ENCODE results near the gene CD33. TPM values are rescaled to one million over a fixed set of nuclear protein-coding genes. Genes with fewer than 3 reads are reported as not detected.

Gene CD33
- total RNA-seq, 1 donor from 2014 or later: not detected

DNA sequence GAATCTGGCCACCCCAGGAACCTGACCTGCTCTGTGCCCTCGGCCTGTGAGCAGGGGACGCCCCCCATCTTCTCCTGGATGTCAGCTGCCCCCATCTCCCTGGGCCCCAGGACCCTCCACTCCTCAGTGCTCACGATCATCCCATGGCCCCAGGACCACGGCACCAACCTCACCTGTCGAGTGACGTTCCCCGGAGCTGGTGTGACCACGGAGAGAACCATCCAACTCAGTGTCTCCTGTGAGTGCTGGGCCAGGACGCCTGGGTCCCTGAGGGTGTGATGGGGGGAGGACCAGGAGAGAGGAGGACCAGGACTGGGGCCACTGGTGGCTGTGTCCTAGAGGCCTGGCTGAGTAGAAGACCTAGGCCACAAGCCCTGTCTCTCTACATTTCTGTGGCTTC lies 13.0 kb upstream of the CD33 start:
- no peak for TF ChIP-seq CTCF (IDR thresholded peaks at IDR 0.05; ENCODE audit: insufficient read depth, low read length, poor library complexity, severe bottlenecking)
- Histone ChIP-seq H3K4me3 (ENCODE audit: low read depth, low read length) (no peak overlapping the region), H3K27me3 (ENCODE audit: control insufficient read depth, insufficient read depth, low read length) (no peaks in the 10 kb centered on the region), H3K36me3 (ENCODE audit: control insufficient read depth, insufficient read depth, low read length) (no peaks in the 10 kb centered on the region)
- DNase-seq (ENCODE audit: low read depth): no peak

DNA sequence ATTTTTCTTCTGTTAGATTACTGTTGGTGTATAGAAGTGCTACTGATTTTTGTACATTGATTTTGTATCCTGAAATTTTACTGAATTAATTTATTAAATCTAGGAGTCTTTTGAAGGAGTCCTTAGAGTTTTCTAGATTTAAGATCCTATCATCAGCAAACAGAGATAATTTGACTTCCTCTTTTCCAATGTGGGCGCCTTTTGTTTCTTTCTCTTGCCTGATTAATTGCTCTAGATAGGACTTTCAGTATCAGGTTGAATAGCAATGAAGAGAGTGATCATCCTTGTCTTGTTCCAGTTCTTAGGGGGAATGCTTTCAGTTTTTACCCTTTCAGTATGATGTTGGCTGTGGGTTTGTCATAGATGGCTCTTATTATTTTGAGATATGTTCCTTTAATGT lies 5.6 kb upstream of the CD33 start:
- Histone ChIP-seq H3K36me3 (ENCODE audit: control insufficient read depth, insufficient read depth, low read length) (no peaks in the 10 kb centered on the region), H3K27me3 (ENCODE audit: control insufficient read depth, insufficient read depth, low read length) (no peaks in the 10 kb centered on the region), H3K4me3 (ENCODE audit: low read depth, low read length) (no peak overlapping the region)
- TF ChIP-seq CTCF (IDR thresholded peaks at IDR 0.05; ENCODE audit: insufficient read depth, low read length, poor library complexity, severe bottlenecking): no peak
- no peak for DNase-seq (ENCODE audit: low read depth)

DNA sequence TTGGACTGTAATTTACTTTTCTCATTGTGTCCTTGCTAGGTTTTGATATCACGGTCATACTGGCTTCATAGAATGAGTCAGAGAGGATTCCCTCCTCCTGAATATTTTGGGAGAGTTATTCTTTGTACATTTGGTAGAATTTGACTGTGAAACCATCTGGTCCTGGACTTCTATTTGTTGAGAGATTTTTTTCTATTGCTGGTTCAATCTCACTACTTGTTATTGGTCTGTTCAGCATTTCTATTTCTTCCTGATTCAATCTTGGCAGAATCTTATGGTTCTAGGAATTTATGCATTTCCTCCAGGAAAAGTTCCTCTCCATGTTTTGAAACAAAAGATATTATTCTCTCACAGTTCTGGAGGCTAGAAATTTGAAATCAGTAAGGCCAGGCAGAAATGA lies 4.9 kb upstream of the CD33 start:
- H3K27me3 ChIP-seq (ENCODE audit: control insufficient read depth, insufficient read depth, low read length): no peaks in the 10 kb centered on the region
- no peak for TF ChIP-seq CTCF (IDR thresholded peaks at IDR 0.05; ENCODE audit: insufficient read depth, low read length, poor library complexity, severe bottlenecking)
- DNase-seq (ENCODE audit: low read depth): no peak
- H3K4me3 ChIP-seq (ENCODE audit: low read depth, low read length): no peak overlapping the region
- H3K36me3 ChIP-seq (ENCODE audit: control insufficient read depth, insufficient read depth, low read length): no peaks in the 10 kb centered on the region

DNA sequence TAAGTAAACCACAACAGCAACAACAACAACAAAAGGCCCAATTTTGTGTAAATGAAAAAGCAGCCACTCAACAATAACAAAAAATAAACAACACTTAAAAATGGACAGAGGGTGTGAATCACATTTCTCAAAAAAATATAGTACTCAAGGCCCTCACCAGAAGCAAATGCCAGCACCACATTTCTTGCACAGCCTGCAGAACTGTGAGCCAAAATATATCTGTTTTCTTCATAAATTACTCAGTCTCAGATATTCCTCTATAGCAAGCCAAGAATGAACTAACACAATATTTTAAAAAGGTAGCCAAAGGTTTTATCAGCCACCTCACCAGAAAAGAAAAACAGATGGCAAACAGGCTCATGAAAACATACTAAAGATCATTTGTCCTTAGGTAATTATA lies 3.9 kb upstream of the CD33 start:
- H3K36me3 ChIP-seq (ENCODE audit: control insufficient read depth, insufficient read depth, low read length): no peaks in the 10 kb centered on the region
- H3K27me3 ChIP-seq (ENCODE audit: control insufficient read depth, insufficient read depth, low read length): no peaks in the 10 kb centered on the region
- DNase-seq (ENCODE audit: low read depth): no peak
- TF ChIP-seq CTCF (IDR thresholded peaks at IDR 0.05; ENCODE audit: insufficient read depth, low read length, poor library complexity, severe bottlenecking): no peak
- H3K4me3 ChIP-seq (ENCODE audit: low read depth, low read length): no peak overlapping the region

DNA sequence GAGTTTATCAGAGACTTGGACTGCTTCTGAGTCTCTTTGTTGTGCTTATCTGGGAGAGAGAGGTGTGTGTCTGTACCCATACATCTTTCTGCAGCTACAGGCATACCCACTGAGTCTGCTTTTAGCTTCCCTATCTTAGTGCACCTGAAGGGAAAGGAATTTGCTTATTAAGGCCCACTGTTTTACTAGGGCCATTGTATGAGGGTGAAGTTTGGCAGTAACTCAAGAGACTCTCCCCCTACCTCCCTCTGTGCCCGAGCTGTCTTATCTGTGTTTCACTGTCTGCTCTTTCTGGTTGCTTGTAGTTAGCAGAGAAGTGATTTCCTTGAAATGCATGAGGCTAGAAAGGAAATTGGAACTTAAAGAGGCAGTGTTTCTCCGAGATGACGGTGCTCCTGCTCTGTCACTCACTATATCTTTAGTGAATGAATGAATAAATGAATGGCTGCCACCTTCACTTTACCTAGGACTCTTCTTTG lies 678 bp upstream of the CD33 start:
- H3K27me3 ChIP-seq (ENCODE audit: control insufficient read depth, insufficient read depth, low read length): no peaks in the 10 kb centered on the region
- no peak overlapping the region for H3K4me3 ChIP-seq (ENCODE audit: low read depth, low read length)
- no peaks in the 10 kb centered on the region for H3K36me3 ChIP-seq (ENCODE audit: control insufficient read depth, insufficient read depth, low read length)
- DNase-seq (ENCODE audit: low read depth): no peak
- no peak for TF ChIP-seq CTCF (IDR thresholded peaks at IDR 0.05; ENCODE audit: insufficient read depth, low read length, poor library complexity, severe bottlenecking)

DNA sequence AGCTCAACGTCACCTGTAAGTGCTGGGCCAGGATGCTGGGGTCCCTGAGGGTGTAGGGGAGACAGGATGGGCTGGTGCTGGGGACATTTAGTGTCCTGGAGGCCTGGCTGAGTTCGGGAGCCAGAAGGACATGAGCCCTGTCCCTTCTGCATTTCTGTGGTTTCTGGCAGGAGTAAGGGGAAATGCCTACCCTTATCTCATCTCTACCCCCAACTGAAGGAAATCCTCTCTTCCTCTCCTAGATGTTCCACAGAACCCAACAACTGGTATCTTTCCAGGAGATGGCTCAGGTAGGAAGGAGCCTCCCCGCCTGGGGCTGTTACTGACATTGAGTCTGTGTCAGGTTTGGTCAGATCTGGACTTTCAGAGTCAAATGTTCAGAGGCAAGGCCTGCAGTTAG lies 1.2 kb downstream of the CD33 start:
- Histone ChIP-seq H3K27me3 (ENCODE audit: control insufficient read depth, insufficient read depth, low read length) (no peaks in the 10 kb centered on the region), H3K36me3 (ENCODE audit: control insufficient read depth, insufficient read depth, low read length) (no peaks in the 10 kb centered on the region), H3K4me3 (ENCODE audit: low read depth, low read length) (no peak overlapping the region)
- DNase-seq (ENCODE audit: low read depth): no peak
- no peak for TF ChIP-seq CTCF (IDR thresholded peaks at IDR 0.05; ENCODE audit: insufficient read depth, low read length, poor library complexity, severe bottlenecking)
